PC-9 (cell line): ENCODE measurements around the gene GABRG2. TPM values are rescaled to one million over a fixed set of nuclear protein-coding genes. Genes with fewer than 3 reads are reported as not detected.

Experiments used
- BruUV-seq: library from RNA; stranded (reverse); fragments of 400-500 nt; replicated peaks from 2 replicates; lab custom pipeline; 2021; lab: Mats Ljungman, UMichigan
- CTCF ChIA-PET: fragments of 300-600 bp; sonication (Branson Sonifier 250); formaldehyde crosslinking; loops from one replicate; lab custom pipeline; 2022; ENCODE audit warnings: antibody characterized with exemption; lab: Charles Lee
- POLR2A ChIA-PET: fragments of 300-600 bp; sonication (Branson Sonifier 250); formaldehyde crosslinking; loops from one replicate; lab custom pipeline; 2022; ENCODE audit warnings: antibody characterized with exemption; ENCODE audit not compliant: unreplicated experiment; lab: Charles Lee
- DNase-seq, 2 experiments: peaks; one replicate each; pipeline versions ENCODE4 v3.0.0 to v3.0.0-alpha.2; 2015 to 2022; ENCODE audit warnings: mixed read lengths in 1 of 2
- H2AFZ ChIP-seq: fragments of 200-600 bp; sonication (generic); 2 replicates; pipeline ENCODE4 v1.8.1; 2017; ENCODE audit warnings: antibody characterized with exemption
- H3F3A ChIP-seq: fragments of 200-600 bp; sonication (generic); 2 replicates; pipeline ENCODE4 v1.8.1; 2017; ENCODE audit warnings: antibody characterized with exemption, mild to moderate bottlenecking, low read depth; ENCODE audit not compliant: insufficient read depth
- H3K27ac ChIP-seq: fragments of 200-600 bp; sonication (generic); 2 replicates; pipeline ENCODE4 v1.6.1; 2016; ENCODE audit warnings: mixed run types
- H3K27me3 ChIP-seq: fragments of 200-600 bp; sonication (generic); 2 replicates; pipeline ENCODE4 v1.6.1; 2016; ENCODE audit warnings: low read depth, mixed run types; ENCODE audit not compliant: insufficient read depth
- H3K36me3 ChIP-seq: fragments of 200-600 bp; sonication (generic); 2 replicates; pipeline ENCODE4 v1.6.1; 2016; ENCODE audit warnings: low read depth, mixed run types
- H3K4me1 ChIP-seq: fragments of 200-600 bp; sonication (generic); replicated peaks from 2 replicates; pipeline ENCODE4 v1.6.1; 2016; ENCODE audit warnings: mixed run types; ENCODE audit not compliant: insufficient read depth
- H3K4me2 ChIP-seq: fragments of 200-600 bp; sonication (generic); 2 replicates; pipeline ENCODE4 v1.6.1; 2017; ENCODE audit warnings: mixed run types
- H3K4me3 ChIP-seq: fragments of 200-600 bp; sonication (generic); 2 replicates; pipeline ENCODE4 v1.6.1; 2016; ENCODE audit warnings: mixed run types
- H3K79me2 ChIP-seq: fragments of 200-600 bp; sonication (generic); 2 replicates; pipeline ENCODE4 v1.6.1; 2017; ENCODE audit warnings: low read depth, mixed run types
- H3K9me2 ChIP-seq: fragments of 200-600 bp; sonication (generic); 2 replicates; pipeline ENCODE4 v1.8.1; 2017; ENCODE audit warnings: mild to moderate bottlenecking; ENCODE audit not compliant: insufficient read depth
- H3K9me3 ChIP-seq: fragments of 200-600 bp; sonication (generic); 2 replicates; pipeline ENCODE4 v1.8.1; 2016; ENCODE audit warnings: low read depth; ENCODE audit not compliant: insufficient read depth
- H4K20me1 ChIP-seq: fragments of 200-600 bp; sonication (generic); 2 replicates; pipeline ENCODE4 v1.8.1; 2017; ENCODE audit not compliant: insufficient read depth
- EZH2 ChIP-seq: fragments of 200-600 bp; sonication (generic); IDR thresholded peaks from 2 replicates; pipeline ENCODE4 v1.8.0; 2017; ENCODE audit warnings: antibody characterized with exemption, low read depth
- intact Hi-C: fragments of 100-400 bp; cut with micrococcal nuclease; formaldehyde crosslinking; loops from one replicate; pipeline ENCODE4 v1.10.0; 2022; ENCODE audit not compliant: unreplicated experiment
- total RNA-seq: library from RNA; stranded (reverse); gene quantifications from 2 replicates; pipeline ENCODE4 v1.2.3, GENCODE V29; 2021
- TF ChIP-seq, protein P1 (sequence below): fragments of 200-600 bp; sonication (generic); conservative IDR thresholded peaks from 2 replicates; pipeline ENCODE4 v1.6.1; 2017; ENCODE audit warnings: mixed run types, antibody characterized with exemption, mild to moderate bottlenecking, moderate library complexity

The GABRG2 gene
- total RNA-seq, 1 experiment from 2014 or later, result not detected

DNA sequence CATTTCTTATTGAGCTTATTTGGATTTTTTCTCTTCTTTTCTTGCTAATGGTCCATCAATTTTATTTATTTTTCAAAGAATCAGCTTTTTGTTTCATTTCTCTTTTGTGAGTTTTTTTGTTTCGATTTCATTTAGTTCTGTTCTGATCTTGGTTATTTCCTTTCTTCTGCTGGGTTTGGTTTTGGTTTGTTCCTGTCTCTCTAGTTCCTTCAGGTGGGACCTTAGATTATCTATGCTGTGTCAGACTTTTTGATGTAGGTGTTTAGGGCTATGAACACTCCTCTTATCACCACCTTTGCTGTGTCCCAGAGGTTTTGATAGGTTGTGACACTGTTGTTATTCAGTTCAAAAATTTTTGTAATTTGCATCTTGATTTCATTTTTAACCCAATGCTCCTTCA is 119.8 kb downstream of the GABRG2 start:
- H3K27me3 ChIP-seq, result no peaks in the 10 kb centered on the region
- no peak for DNase-seq
- BruUV-seq, result no TSS peak
- H3K27ac ChIP-seq, result no peak overlapping the region
- H3K9me2 ChIP-seq, result no peaks in the 10 kb centered on the region
- H3K4me2 ChIP-seq, result no peak overlapping the region
- H4K20me1 ChIP-seq, result no peaks in the 10 kb centered on the region
- no peaks in the 10 kb centered on the region for H3K9me3 ChIP-seq
- H3K79me2 ChIP-seq, result no peaks in the 10 kb centered on the region
- H3K4me3 ChIP-seq, result no peak overlapping the region
- H2AFZ ChIP-seq, result no peak overlapping the region
- H3K4me1 ChIP-seq, result no peaks in the 10 kb centered on the region
- no peaks in the 10 kb centered on the region for H3K36me3 ChIP-seq
- ChIA-PET CTCF (no interaction called here), POLR2A (no interaction called here)
- H3F3A ChIP-seq, result no peaks in the 10 kb centered on the region
- TF ChIP-seq EZH2, result no peak
- TF ChIP-seq, protein P1, sequence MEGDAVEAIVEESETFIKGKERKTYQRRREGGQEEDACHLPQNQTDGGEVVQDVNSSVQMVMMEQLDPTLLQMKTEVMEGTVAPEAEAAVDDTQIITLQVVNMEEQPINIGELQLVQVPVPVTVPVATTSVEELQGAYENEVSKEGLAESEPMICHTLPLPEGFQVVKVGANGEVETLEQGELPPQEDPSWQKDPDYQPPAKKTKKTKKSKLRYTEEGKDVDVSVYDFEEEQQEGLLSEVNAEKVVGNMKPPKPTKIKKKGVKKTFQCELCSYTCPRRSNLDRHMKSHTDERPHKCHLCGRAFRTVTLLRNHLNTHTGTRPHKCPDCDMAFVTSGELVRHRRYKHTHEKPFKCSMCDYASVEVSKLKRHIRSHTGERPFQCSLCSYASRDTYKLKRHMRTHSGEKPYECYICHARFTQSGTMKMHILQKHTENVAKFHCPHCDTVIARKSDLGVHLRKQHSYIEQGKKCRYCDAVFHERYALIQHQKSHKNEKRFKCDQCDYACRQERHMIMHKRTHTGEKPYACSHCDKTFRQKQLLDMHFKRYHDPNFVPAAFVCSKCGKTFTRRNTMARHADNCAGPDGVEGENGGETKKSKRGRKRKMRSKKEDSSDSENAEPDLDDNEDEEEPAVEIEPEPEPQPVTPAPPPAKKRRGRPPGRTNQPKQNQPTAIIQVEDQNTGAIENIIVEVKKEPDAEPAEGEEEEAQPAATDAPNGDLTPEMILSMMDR, result no peak
- intact Hi-C loops, result no loop called here

DNA sequence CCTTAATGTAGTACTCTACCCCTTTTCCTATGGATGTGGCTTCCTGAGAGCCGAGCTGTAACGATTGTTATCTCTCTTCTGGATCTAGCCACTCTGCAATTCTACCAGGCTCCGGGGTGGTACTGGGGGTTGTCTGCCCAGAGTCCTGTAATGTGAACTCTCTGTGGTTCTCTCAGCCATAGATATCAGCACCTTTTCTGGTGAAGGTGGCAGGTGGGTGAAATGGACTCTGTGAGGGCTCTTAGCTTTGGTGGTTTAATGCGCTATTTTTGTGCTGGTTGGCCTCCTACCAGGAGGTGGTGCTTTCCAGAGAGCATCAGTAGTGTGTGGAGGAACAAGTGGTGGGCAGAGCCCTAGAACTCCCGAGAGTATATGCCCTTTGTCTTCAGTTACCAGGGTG is 122.1 kb downstream of the GABRG2 start:
- no peaks in the 10 kb centered on the region for H3F3A ChIP-seq
- DNase-seq, result no peak
- H4K20me1 ChIP-seq, result no peaks in the 10 kb centered on the region
- no peaks in the 10 kb centered on the region for H3K27me3 ChIP-seq
- no peak overlapping the region for H3K4me3 ChIP-seq
- H3K79me2 ChIP-seq, result no peaks in the 10 kb centered on the region
- intact Hi-C loops, result no loop called here
- H2AFZ ChIP-seq, result no peak overlapping the region
- no peaks in the 10 kb centered on the region for H3K9me3 ChIP-seq
- TF ChIP-seq EZH2, result no peak
- TF ChIP-seq, protein P1, result no peak
- H3K4me1 ChIP-seq, result no peaks in the 10 kb centered on the region
- H3K27ac ChIP-seq, result no peak overlapping the region
- H3K4me2 ChIP-seq, result no peak overlapping the region
- no peaks in the 10 kb centered on the region for H3K9me2 ChIP-seq
- no TSS peak for BruUV-seq
- CTCF ChIA-PET, result no interaction called here
- H3K36me3 ChIP-seq, result no peaks in the 10 kb centered on the region
- POLR2A ChIA-PET, result no interaction called here

DNA sequence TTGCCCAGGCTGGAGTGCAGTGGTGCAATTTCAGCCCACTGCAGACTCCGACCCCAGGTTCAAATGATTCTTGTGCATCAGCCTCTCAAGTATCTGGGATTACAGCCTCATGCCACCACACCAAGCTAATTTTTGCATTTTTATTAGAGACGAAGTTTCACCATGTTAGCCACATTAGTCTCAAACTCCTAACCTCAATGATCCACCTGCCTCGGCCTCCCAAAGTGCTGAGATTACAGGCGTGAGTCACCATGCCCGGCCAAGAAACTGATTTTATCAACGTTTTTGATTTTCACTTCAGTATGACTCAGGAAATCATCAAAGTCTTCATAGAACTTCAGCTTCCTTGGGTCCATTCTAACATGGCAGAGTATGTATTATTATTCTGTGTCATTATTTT is 125.4 kb downstream of the GABRG2 start:
- intact Hi-C loops, result no loop called here
- no TSS peak for BruUV-seq
- no peaks in the 10 kb centered on the region for H3K36me3 ChIP-seq
- H4K20me1 ChIP-seq, result no peaks in the 10 kb centered on the region
- no peaks in the 10 kb centered on the region for H3K9me3 ChIP-seq
- no peaks in the 10 kb centered on the region for H3K27me3 ChIP-seq
- no peak overlapping the region for H2AFZ ChIP-seq
- no peak for DNase-seq
- H3K27ac ChIP-seq, result no peak overlapping the region
- H3K9me2 ChIP-seq, result no peaks in the 10 kb centered on the region
- H3K4me1 ChIP-seq, result no peaks in the 10 kb centered on the region
- H3K4me2 ChIP-seq, result no peak overlapping the region
- no peaks in the 10 kb centered on the region for H3F3A ChIP-seq
- H3K4me3 ChIP-seq, result no peak overlapping the region
- no peaks in the 10 kb centered on the region for H3K79me2 ChIP-seq
- ChIA-PET CTCF (no interaction called here), POLR2A (no interaction called here)
- TF ChIP-seq, protein P1, result no peak
- TF ChIP-seq EZH2, result no peak
